ENCODE data around the gene ERC1. TPM values are rescaled to one million over a fixed set of nuclear protein-coding genes. Genes with fewer than 3 reads are reported as not detected.

ERC1 gene
- total RNA-seq, 1 experiment from 2014 or later, result 55.1 TPM

DNA sequence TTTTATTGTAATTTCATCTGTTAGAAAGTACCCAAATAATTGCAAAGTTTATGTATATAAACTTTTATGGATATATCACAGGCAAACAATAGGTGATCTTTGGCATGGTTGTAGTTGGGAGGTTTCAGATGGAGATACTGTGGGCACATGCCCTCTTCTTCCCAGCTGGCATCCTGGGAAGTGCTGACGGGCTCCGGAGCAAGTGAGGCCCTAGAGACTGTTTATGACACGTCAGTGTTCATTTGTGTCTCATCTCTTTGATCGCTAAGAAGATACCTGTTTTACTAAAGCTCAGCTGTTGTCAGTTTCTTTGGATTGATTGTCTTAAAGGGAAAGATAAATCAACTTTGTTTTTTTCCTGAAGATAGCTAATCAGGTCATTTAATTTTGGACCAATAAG, 315.8 kb downstream of the ERC1 start:
- no peak for DNase-seq (ENCODE audit: unreplicated experiment)
- peaks cover 23% of the 10 kb centered on the region for H3K36me3 Mint-ChIP-seq (ENCODE audit: insufficient read depth, unreplicated experiment)
- H3K27ac Mint-ChIP-seq (ENCODE audit: low read depth, unreplicated experiment), result no peak overlapping the region
- ChIA-PET CTCF (no interaction called here), POLR2A (interaction anchor here (0.5 to 1.2 kb wide), 2 partner anchors 15 to 491 kb away, joined by 3 to 4 read pairs; no protein-coding TSS in a partner anchor)
- no peak overlapping the region for H3K4me3 Mint-ChIP-seq (ENCODE audit: unreplicated experiment)
- TF ChIP-seq CTCF (IDR thresholded peaks at IDR 0.05; ENCODE audit: unreplicated experiment), result no peak
- BruUV-seq (replicated peaks), result no TSS peak
- no peaks in the 10 kb centered on the region for H3K27me3 Mint-ChIP-seq (ENCODE audit: insufficient read depth, unreplicated experiment)
- no peaks in the 10 kb centered on the region for H3K4me1 Mint-ChIP-seq (ENCODE audit: insufficient read depth, unreplicated experiment)
- no peaks in the 10 kb centered on the region for H3K9me3 Mint-ChIP-seq (ENCODE audit: unreplicated experiment)
- intact Hi-C loops (cut with micrococcal nuclease), result no loop called here

GRCh38 chr12:1307796-1308195, 316.8 kb downstream of the ERC1 start:
- Mint-ChIP-seq H3K9me3 (ENCODE audit: unreplicated experiment) (no peaks in the 10 kb centered on the region), H3K4me1 (ENCODE audit: insufficient read depth, unreplicated experiment) (no peaks in the 10 kb centered on the region), H3K27me3 (ENCODE audit: insufficient read depth, unreplicated experiment) (no peaks in the 10 kb centered on the region), H3K36me3 (ENCODE audit: insufficient read depth, unreplicated experiment) (peaks cover 32% of the 10 kb centered on the region), H3K4me3 (ENCODE audit: unreplicated experiment) (no peak overlapping the region), H3K27ac (ENCODE audit: low read depth, unreplicated experiment) (no peak overlapping the region)
- no peak for DNase-seq (ENCODE audit: unreplicated experiment)
- ChIA-PET POLR2A (interaction anchor here (0.5 to 0.6 kb wide), 5 partner anchors 10 to 287 kb away, joined by 3 to 5 read pairs (median 3); no protein-coding TSS in a partner anchor), CTCF (interaction anchor here (0.6 kb wide), 2 partner anchors 9 to 36 kb away, joined by 3 read pairs; no protein-coding TSS in a partner anchor)
- no TSS peak for BruUV-seq (replicated peaks)
- TF ChIP-seq CTCF (IDR thresholded peaks at IDR 0.05; ENCODE audit: unreplicated experiment), result no peak
- intact Hi-C loops (cut with micrococcal nuclease), result no loop called here

DNA sequence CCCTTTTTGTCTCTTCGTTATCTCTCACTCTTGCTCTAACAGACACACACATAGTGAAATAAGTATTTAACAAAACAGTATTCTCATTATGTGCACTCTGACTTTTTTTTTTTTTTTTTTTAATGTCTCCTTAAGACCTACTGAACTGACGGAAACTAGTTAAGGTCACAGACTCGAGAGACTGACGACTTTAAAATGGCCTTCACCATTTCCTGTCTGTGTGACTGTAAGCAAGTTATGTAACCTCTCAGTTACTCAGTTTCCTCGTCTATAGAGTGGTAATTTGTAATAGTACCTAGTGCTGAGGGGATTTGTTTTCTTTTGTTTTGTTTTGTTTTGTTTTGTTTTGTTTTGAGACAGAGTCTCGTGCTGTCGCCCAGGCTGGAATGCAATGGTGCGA, 318.6 kb downstream of the ERC1 start:
- intact Hi-C loops (cut with micrococcal nuclease), result no loop called here

GRCh38 chr12:1310653-1311052, 319.6 kb downstream of the ERC1 start:
- CTCF ChIA-PET, result interaction anchor here (0.5 kb wide), 1 partner anchor 235 kb away, joined by 3 read pairs; no protein-coding TSS in a partner anchor
- Mint-ChIP-seq H3K4me3 (ENCODE audit: unreplicated experiment) (no peak overlapping the region), H3K4me1 (ENCODE audit: insufficient read depth, unreplicated experiment) (no peaks in the 10 kb centered on the region), H3K9me3 (ENCODE audit: unreplicated experiment) (peaks cover 9% of the 10 kb centered on the region), H3K27ac (ENCODE audit: low read depth, unreplicated experiment) (no peak overlapping the region), H3K36me3 (ENCODE audit: insufficient read depth, unreplicated experiment) (peaks cover 36% of the 10 kb centered on the region), H3K27me3 (ENCODE audit: insufficient read depth, unreplicated experiment) (no peaks in the 10 kb centered on the region)
- TF ChIP-seq CTCF (IDR thresholded peaks at IDR 0.05; ENCODE audit: unreplicated experiment), result no peak
- intact Hi-C loops (cut with micrococcal nuclease), result no loop called here
- POLR2A ChIA-PET, result no interaction called here
- no peak for DNase-seq (ENCODE audit: unreplicated experiment)
- no TSS peak for BruUV-seq (replicated peaks)

More for the DNA sequence above, 318.6 kb downstream of the ERC1 start:
- Mint-ChIP-seq H3K9me3 (ENCODE audit: unreplicated experiment) (peaks cover 2% of the 10 kb centered on the region), H3K4me1 (ENCODE audit: insufficient read depth, unreplicated experiment) (no peaks in the 10 kb centered on the region), H3K36me3 (ENCODE audit: insufficient read depth, unreplicated experiment) (peaks cover 32% of the 10 kb centered on the region), H3K27me3 (ENCODE audit: insufficient read depth, unreplicated experiment) (no peaks in the 10 kb centered on the region), H3K4me3 (ENCODE audit: unreplicated experiment) (no peak overlapping the region), H3K27ac (ENCODE audit: low read depth, unreplicated experiment) (no peak overlapping the region)
- CTCF ChIA-PET, result no interaction called here
- TF ChIP-seq CTCF (IDR thresholded peaks at IDR 0.05; ENCODE audit: unreplicated experiment), result no peak
- DNase-seq (ENCODE audit: unreplicated experiment), result no peak
- BruUV-seq (replicated peaks), result no TSS peak
- POLR2A ChIA-PET, result no interaction called here
